GM12874 (cell line): ENCODE data around the gene GBA3.

Experiments used
- TF ChIP-seq, protein P1 (sequence below): IDR thresholded peaks from 2 replicates; pipeline ENCODE4 v1.5.1; 2011; ENCODE audit warnings: low read depth, mild to moderate bottlenecking, control low read depth, low read length, moderate library complexity; ENCODE audit not compliant: insufficient read depth

Gene GBA3

GRCh38 chr4:22741744-22742143 is 49.0 kb downstream of the GBA3 start:
- TF ChIP-seq, protein P1, sequence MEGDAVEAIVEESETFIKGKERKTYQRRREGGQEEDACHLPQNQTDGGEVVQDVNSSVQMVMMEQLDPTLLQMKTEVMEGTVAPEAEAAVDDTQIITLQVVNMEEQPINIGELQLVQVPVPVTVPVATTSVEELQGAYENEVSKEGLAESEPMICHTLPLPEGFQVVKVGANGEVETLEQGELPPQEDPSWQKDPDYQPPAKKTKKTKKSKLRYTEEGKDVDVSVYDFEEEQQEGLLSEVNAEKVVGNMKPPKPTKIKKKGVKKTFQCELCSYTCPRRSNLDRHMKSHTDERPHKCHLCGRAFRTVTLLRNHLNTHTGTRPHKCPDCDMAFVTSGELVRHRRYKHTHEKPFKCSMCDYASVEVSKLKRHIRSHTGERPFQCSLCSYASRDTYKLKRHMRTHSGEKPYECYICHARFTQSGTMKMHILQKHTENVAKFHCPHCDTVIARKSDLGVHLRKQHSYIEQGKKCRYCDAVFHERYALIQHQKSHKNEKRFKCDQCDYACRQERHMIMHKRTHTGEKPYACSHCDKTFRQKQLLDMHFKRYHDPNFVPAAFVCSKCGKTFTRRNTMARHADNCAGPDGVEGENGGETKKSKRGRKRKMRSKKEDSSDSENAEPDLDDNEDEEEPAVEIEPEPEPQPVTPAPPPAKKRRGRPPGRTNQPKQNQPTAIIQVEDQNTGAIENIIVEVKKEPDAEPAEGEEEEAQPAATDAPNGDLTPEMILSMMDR = no peak

GRCh38 chr4:22743290-22743689 is 50.6 kb downstream of the GBA3 start:
- TF ChIP-seq, protein P1 = no peak

GRCh38 chr4:22744478-22745062 is 51.8 kb downstream of the GBA3 start:
- TF ChIP-seq, protein P1 = no peak

- TF ChIP-seq, protein P1 = no peak
Measured at GRCh38 chr4:22745234-22745633, 52.5 kb downstream of the GBA3 start.

DNA sequence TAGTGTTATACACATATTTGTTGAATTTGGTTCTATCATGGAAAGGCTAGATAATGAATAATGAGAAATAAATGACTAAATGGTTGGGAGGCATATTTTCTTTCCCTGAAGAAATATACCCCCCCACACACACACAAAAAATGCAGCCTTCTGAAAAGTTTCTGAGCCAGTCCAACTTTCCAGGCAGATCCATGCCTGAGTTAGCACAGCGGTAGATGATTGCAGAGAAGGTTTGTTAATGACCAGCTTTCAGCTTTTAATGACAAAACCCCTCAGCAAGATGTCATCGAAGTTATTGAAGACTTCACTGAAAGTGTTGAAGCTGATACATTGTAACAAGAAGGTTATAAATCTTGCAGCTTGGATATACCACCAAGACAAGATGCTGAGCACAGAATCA is 61.4 kb downstream of the GBA3 start:
- TF ChIP-seq, protein P1 = no peak

DNA sequence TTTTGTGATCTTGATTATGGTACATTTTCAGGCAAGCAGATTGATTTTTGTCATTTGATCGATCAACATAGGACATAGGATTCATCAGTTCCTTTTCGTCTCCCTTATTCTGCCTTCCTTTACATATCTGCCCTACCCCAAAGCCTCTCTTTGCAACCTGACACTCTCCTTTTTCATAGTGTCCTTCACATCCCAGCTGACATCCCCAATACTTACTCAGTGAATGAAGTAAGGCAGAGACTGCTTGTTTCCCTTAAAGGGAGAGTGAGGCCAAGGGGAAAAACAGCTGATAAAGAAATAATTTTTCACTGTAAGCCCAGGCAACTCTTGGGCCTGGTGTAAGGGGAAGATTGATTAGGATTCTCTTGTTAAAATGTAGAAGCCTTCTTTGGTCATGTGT is 69.8 kb downstream of the GBA3 start:
- TF ChIP-seq, protein P1 = no peak

DNA sequence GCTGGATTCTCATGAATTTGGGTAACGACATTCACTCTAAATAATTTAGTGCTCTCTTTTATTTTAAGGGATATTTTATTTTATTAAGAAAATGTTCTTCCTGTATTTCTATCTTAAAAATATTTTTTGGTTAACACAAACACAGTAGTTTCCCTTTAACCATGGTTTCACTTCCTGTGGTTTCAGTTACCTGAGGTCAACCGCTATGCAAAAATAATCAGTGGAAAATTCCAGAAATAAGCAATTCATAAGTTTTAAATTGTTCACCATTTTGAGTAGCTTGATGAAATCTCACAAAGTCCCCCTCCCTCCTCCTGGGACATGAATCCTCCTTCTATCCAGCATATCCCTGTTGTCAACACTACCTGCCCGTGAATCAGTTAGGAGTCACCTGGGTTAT is 71.4 kb downstream of the GBA3 start:
- TF ChIP-seq, protein P1 = no peak

DNA sequence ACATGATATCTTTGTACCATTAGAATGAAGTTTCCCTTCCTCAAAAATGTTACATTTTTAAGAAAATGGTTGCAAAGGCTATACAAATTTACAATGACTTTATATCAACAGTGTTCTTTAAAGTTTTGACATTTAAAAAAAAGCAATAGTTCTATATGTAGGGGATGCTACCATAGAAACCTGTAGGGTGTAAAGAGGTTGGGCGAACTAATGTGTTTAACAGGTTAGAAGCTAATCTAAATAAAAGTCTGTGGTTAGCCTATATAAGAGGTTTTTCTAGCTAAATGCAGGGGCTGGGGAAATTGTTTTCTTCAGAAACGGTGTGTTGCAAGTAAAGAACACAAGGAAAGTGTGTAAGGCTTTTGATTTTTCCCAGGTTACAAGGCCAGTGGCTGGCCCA is 73.3 kb downstream of the GBA3 start:
- TF ChIP-seq, protein P1 = no peak
